ENCODE data around the gene TMEM8B.

DNA sequence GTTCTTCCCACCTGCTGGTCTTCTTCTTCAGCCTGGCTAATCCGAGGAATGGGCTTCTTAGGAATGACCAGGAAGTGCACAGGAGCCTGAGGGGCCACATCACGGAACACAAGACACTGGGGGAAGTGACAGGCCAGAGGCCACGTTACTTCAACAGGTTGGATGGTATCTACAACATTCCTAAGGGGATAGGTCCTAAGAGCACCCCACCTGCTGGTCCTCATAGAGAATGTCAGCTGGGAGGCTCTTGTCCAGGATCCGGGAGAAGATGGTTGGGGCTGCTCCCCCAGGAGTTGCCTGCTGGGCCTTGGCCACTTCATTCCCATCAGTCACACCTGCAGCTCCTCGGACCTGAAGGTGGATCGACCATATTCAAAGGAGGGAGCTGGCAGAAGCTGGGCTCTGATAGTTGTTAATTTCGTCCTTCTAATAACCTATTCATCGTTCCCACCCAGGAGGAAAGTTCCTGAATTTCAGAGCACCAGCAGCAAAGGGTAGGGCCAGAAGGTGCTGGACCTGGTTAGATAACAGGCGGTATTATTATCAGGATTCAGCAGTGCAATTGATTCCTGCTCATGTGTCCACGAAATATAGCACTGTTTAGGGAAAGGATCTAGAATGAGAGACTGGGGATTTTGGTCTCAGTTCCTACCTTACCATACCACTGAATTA, 15.5 kb upstream of the TMEM8B start:
- TF ChIP-seq, protein P1, sequence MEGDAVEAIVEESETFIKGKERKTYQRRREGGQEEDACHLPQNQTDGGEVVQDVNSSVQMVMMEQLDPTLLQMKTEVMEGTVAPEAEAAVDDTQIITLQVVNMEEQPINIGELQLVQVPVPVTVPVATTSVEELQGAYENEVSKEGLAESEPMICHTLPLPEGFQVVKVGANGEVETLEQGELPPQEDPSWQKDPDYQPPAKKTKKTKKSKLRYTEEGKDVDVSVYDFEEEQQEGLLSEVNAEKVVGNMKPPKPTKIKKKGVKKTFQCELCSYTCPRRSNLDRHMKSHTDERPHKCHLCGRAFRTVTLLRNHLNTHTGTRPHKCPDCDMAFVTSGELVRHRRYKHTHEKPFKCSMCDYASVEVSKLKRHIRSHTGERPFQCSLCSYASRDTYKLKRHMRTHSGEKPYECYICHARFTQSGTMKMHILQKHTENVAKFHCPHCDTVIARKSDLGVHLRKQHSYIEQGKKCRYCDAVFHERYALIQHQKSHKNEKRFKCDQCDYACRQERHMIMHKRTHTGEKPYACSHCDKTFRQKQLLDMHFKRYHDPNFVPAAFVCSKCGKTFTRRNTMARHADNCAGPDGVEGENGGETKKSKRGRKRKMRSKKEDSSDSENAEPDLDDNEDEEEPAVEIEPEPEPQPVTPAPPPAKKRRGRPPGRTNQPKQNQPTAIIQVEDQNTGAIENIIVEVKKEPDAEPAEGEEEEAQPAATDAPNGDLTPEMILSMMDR (IDR thresholded peaks at IDR 0.05) = no peak
- TF ChIP-seq EZH2 (IDR thresholded peaks at IDR 0.05; ENCODE audit: borderline replicate concordance, insufficient read depth, low read depth, low read length, poor library complexity, severe bottlenecking) = no peak
